Measurements from ENCODE around the gene SYNGR2.

The SYNGR2 gene

DNA sequence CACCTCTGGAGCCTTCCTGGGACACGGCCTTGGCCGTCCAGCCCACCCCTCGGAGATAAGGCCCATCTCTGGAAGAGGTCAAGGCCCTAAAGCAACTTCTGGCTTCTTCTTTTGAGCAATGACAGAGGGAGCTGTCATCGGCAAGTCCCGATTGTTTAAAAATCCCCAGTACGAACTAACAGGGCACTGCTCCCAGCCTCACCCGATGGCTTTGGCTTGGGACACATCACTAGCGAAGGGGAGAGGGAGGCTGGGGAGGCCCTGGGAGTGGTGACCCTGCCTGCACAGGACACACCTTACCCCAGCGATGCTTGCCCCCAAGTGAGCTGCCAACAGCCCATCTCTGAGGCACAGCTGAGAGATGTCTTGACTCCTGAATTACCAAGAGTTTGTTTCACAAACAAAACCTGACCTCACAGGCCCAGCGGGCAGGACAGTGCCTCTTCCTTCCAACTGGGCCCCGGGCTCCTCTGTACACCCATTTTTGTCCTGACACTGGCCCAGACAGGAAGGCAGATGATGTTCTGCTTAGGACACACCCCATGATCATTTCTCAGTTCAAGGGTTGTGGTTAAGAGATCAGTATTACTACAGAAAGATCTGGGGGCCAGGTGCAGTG, 4.8 kb downstream of the SYNGR2 start:
- TF ChIP-seq, protein P1, sequence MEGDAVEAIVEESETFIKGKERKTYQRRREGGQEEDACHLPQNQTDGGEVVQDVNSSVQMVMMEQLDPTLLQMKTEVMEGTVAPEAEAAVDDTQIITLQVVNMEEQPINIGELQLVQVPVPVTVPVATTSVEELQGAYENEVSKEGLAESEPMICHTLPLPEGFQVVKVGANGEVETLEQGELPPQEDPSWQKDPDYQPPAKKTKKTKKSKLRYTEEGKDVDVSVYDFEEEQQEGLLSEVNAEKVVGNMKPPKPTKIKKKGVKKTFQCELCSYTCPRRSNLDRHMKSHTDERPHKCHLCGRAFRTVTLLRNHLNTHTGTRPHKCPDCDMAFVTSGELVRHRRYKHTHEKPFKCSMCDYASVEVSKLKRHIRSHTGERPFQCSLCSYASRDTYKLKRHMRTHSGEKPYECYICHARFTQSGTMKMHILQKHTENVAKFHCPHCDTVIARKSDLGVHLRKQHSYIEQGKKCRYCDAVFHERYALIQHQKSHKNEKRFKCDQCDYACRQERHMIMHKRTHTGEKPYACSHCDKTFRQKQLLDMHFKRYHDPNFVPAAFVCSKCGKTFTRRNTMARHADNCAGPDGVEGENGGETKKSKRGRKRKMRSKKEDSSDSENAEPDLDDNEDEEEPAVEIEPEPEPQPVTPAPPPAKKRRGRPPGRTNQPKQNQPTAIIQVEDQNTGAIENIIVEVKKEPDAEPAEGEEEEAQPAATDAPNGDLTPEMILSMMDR (IDR thresholded peaks at IDR 0.05; ENCODE audit: low read depth, low read length, missing control alignments): no peak
- no peaks in the 10 kb centered on the region for H3K27me3 ChIP-seq (replicated peaks)
- no peak overlapping the region for H3K27ac ChIP-seq
- no peaks in the 10 kb centered on the region for H3K36me3 ChIP-seq (replicated peaks)
- H3K4me3 ChIP-seq (ENCODE audit: low read depth, low read length): no peak overlapping the region
- in situ Hi-C loops (cut with HindIII; ENCODE audit: low pct_ligation_motif_present, low sequenced_read_pairs): no loop called here
- DNase-seq: no peak

DNA sequence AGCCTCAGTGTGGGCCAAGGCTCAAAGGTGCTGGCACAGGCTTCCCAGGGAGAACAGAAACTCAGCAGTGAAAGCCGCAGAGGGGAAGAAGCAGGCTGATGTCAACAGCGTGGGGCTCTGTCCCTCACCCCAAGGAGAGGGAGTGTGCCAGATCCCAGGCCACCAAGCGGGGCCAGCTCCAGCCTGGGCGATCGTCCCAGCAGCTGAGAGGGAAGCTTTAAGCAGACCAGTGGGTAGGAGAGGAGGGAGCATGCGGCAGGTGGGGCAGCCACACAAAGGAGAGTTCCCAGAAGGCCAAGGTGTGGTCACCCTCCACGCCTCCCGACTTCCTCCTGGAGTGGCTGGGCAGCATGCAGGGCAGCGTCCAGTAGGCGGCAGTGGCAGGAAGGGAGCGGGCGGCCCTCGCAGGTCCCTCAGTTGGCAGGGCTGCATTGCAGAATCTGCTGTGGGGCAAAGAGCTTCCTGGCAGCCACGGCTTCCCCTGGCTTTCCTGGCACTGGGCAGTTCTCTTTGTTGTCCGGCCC, 6.0 kb downstream of the SYNGR2 start:
- no peak overlapping the region for H3K27ac ChIP-seq
- DNase-seq: no peak
- no peak overlapping the region for H3K4me3 ChIP-seq (ENCODE audit: low read depth, low read length)
- TF ChIP-seq, protein P1 (IDR thresholded peaks at IDR 0.05; ENCODE audit: low read depth, low read length, missing control alignments): no peak
- in situ Hi-C loops (cut with HindIII; ENCODE audit: low pct_ligation_motif_present, low sequenced_read_pairs): no loop called here
- no peaks in the 10 kb centered on the region for H3K36me3 ChIP-seq (replicated peaks)
- H3K27me3 ChIP-seq (replicated peaks): no peaks in the 10 kb centered on the region

DNA sequence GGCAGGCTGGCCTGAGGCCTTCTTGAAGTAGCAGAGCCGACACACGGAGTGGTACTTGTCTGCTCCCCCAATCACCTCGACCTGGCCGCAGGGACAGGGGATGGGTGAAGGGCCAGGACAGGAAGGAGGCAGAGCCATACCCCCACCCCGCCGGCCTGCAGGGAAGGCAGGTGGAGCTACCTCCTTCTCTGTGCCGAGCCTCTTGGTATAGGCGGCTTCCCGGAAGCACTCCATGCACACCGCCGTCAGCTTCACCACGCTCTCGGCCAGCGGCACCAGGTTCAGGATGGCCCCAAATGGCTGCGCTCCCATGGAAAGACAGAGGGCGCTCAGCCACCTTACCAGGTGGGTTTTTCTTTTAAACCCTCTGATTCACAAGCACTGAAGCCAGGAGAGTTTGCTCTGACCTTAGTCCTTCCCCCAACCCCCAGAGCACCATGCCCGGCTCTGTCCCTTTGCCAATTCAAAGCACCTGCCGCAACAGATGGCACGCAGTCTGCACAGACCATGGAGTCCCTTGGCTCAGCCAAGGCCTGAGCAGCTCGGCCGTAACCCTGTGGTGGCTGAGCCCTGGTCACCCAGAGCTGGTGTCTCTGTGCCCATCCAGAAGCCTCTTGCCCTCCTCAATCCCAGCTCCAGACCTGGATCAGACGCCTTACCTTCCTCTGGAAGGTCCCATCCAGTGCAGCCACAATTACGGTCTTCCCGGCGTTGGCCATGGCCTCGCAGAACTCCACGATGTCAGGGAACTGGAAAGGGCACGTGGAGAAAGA, 6.7 kb downstream of the SYNGR2 start:
- no peaks in the 10 kb centered on the region for H3K36me3 ChIP-seq (replicated peaks)
- H3K27ac ChIP-seq: no peak overlapping the region
- TF ChIP-seq, protein P1 (IDR thresholded peaks at IDR 0.05; ENCODE audit: low read depth, low read length, missing control alignments): no peak
- no peak for DNase-seq
- no peak overlapping the region for H3K4me3 ChIP-seq (ENCODE audit: low read depth, low read length)
- in situ Hi-C loops (cut with HindIII; ENCODE audit: low pct_ligation_motif_present, low sequenced_read_pairs): no loop called here
- no peaks in the 10 kb centered on the region for H3K27me3 ChIP-seq (replicated peaks)

DNA sequence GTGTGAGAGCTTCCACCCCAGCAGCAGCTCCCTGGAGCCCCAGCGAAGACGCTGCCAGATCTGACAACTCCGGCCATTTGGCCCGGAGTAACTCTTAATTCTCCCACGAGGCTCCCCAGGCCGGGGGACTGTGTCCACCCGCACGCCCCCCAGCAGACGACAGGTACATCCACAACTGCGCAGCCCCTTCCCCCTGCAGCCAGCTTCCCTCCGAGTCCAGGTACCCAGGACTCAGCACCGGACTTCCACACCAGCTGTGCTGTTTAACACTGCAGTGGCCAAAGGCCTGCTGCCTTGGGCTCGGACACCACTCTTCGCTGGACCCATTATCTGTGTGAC, 7.2 kb downstream of the SYNGR2 start:
- no peak for DNase-seq
- no peak overlapping the region for H3K4me3 ChIP-seq (ENCODE audit: low read depth, low read length)
- in situ Hi-C loops (cut with HindIII; ENCODE audit: low pct_ligation_motif_present, low sequenced_read_pairs): no loop called here
- H3K27me3 ChIP-seq (replicated peaks): no peaks in the 10 kb centered on the region
- H3K27ac ChIP-seq: no peak overlapping the region
- H3K36me3 ChIP-seq (replicated peaks): no peaks in the 10 kb centered on the region
- TF ChIP-seq, protein P1 (IDR thresholded peaks at IDR 0.05; ENCODE audit: low read depth, low read length, missing control alignments): no peak

DNA sequence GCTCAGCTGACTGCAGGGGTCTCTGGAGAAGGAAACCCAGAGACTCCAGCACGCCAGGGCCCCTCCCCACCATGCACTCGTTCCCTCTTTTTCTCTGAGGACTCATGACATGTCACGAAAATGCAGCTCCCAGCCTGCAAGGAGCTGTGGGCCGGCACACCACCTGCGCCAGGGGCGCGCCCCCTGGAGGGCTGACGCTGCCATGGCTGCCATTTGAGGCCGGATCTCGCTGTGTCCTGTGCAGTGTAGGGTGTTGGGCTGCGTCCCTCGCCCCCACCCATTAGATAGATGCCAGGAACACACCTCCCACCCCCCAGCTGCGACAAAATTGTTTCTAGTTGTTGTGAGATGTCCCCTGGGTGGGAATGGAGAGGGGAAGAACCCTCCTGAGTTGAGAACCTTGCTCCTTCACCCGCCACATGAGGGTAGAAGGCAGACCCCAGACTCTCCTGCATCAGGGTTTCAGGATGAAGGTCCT, 8.2 kb downstream of the SYNGR2 start:
- TF ChIP-seq, protein P1 (IDR thresholded peaks at IDR 0.05; ENCODE audit: low read depth, low read length, missing control alignments): peak; percentile 95
- no peaks in the 10 kb centered on the region for H3K27me3 ChIP-seq (replicated peaks)
- DNase-seq: peak; percentile 35
- no peaks in the 10 kb centered on the region for H3K36me3 ChIP-seq (replicated peaks)
- H3K27ac ChIP-seq: no peak overlapping the region
- H3K4me3 ChIP-seq (ENCODE audit: low read depth, low read length): no peak overlapping the region
- in situ Hi-C loops (cut with HindIII; ENCODE audit: low pct_ligation_motif_present, low sequenced_read_pairs): no loop called here
